B cell (primary cell): ENCODE measurements around the gene ANKRD2. TPM values are rescaled to one million over a fixed set of nuclear protein-coding genes. Genes with fewer than 3 reads are reported as not detected.

ENCODE experiments used
- ATAC-seq: fragments of 200-7000 bp; cut with Tn5 transposase; one replicate; pipeline ENCODE4 v1.10.0; 2021; ENCODE audit warnings: low read depth, mild to moderate bottlenecking, moderate number of reproducible peaks, moderate library complexity
- CTCF ChIA-PET: fragments of 350-600 bp; sonication (Branson Sonifier 250); formaldehyde crosslinking; loops from one replicate; lab custom pipeline; 2021; ENCODE audit warnings: antibody characterized with exemption, inconsistent platforms; lab: Charles Lee
- POLR2A ChIA-PET: fragments of 350-600 bp; sonication (Branson Sonifier 250); formaldehyde crosslinking; loops from one replicate; lab custom pipeline; 2021; ENCODE audit warnings: antibody characterized with exemption; lab: Charles Lee
- DNase-seq: peaks from one replicate; pipeline ENCODE4 v3.0.0; 2013
- H2AFZ ChIP-seq: 2 replicates; pipeline ENCODE4 v1.6.1; 2012; ENCODE audit warnings: mild to moderate bottlenecking, low read depth, low read length; ENCODE audit not compliant: insufficient read depth, poor library complexity, severe bottlenecking
- H3K27ac ChIP-seq, 2 donors: 1 replicate in 1 of 2; 2 replicates in 1 of 2; pipeline ENCODE4 v1.5.1; 2012 to 2013; ENCODE audit warnings: low read length in 2 of 2, mild to moderate bottlenecking in 2 of 2, moderate library complexity in 1 of 2
- H3K27me3 ChIP-seq, 4 experiments: fragments of 200-600 bp in 1 of 4; sonication (generic) in 1 of 4; replicated peaks in 1 of 4; 1 replicate in 2 of 4; 2 replicates in 2 of 4; pipeline versions ENCODE4 v1.6.1 to v1.7.0; 2013 to 2016; ENCODE audit warnings: low read length in 3 of 4, mild to moderate bottlenecking in 2 of 4, mixed read lengths in 1 of 4, moderate library complexity in 1 of 4; ENCODE audit not compliant: insufficient read depth in 4 of 4, control insufficient read depth in 3 of 4; ENCODE audit errors: control extremely low read depth in 1 of 4
- H3K36me3 ChIP-seq, 2 experiments: replicated peaks in 1 of 2; 1 replicate in 1 of 2; 2 replicates in 1 of 2; pipeline versions ENCODE4 v1.6.1 to v1.7.1; 2013; ENCODE audit warnings: low read length in 1 of 2; ENCODE audit not compliant: insufficient read depth in 2 of 2, control insufficient read depth in 1 of 2; ENCODE audit errors: control extremely low read depth in 1 of 2, extremely low read depth in 1 of 2
- H3K4me1 ChIP-seq, 2 donors: fragments of 200-600 bp in 1 of 2; sonication (generic) in 1 of 2; 1 replicate in 1 of 2; 2 replicates in 1 of 2; pipeline versions ENCODE4 v1.5.1 to v1.6.1; 2013 to 2017; ENCODE audit warnings: low read length in 2 of 2; ENCODE audit not compliant: control insufficient read depth in 2 of 2, insufficient read depth in 2 of 2
- H3K4me2 ChIP-seq: replicated peaks from 2 replicates; pipeline ENCODE3; 2012; ENCODE audit warnings: mild to moderate bottlenecking, low read depth, low read length; ENCODE audit not compliant: poor library complexity, severe bottlenecking
- H3K4me3 ChIP-seq, 5 experiments: fragments of 200-600 bp in 1 of 5; sonication (generic) in 1 of 5; 1 replicate in 3 of 5; 2 replicates in 2 of 5; pipeline versions ENCODE4 v1.5.1 to v1.7.0; 2011 to 2016; ENCODE audit warnings: low read length in 4 of 5, mild to moderate bottlenecking in 4 of 5, low read depth in 2 of 5, control low read depth in 1 of 5, moderate library complexity in 1 of 5; ENCODE audit not compliant: insufficient read depth in 1 of 5; ENCODE audit errors: control extremely low read depth in 1 of 5, extremely low read depth in 1 of 5
- H3K79me2 ChIP-seq: fragments of 200-600 bp; sonication (generic); one replicate; pipeline ENCODE4 v1.6.0; 2016; ENCODE audit warnings: low read length; ENCODE audit not compliant: control insufficient read depth, insufficient read depth
- H3K9ac ChIP-seq: fragments of 200-600 bp; sonication (generic); 2 replicates; pipeline ENCODE4 v1.6.1; 2017; ENCODE audit warnings: mild to moderate bottlenecking, low read length, moderate library complexity
- H3K9me3 ChIP-seq, 3 donors: one replicate each; pipeline versions ENCODE4 v1.6.1 to v1.7.1; 2013; ENCODE audit warnings: low read length in 2 of 3; ENCODE audit not compliant: control insufficient read depth in 2 of 3, insufficient read depth in 1 of 3; ENCODE audit errors: control extremely low read depth in 1 of 3
- H4K20me1 ChIP-seq: 2 replicates; pipeline ENCODE4 v1.6.0; 2012; ENCODE audit warnings: mild to moderate bottlenecking, low read length; ENCODE audit not compliant: insufficient read depth, control insufficient read depth, poor library complexity, severe bottlenecking
- H3K27ac Mint-ChIP-seq: one replicate; pipeline ENCODE4 v1.8.0; 2021; ENCODE audit warnings: mixed read lengths
- H3K27me3 Mint-ChIP-seq: one replicate; pipeline ENCODE4 v1.8.0; 2021; ENCODE audit warnings: mixed read lengths
- H3K4me1 Mint-ChIP-seq: one replicate; pipeline ENCODE4 v1.8.0; 2021; ENCODE audit warnings: mixed read lengths
- H3K4me3 Mint-ChIP-seq: one replicate; pipeline ENCODE4 v1.8.0; 2021; ENCODE audit warnings: mixed read lengths
- H3K9me3 Mint-ChIP-seq: one replicate; pipeline ENCODE4 v1.8.0; 2022; ENCODE audit warnings: mixed read lengths; ENCODE audit not compliant: insufficient read depth
- EZH2 ChIP-seq: IDR thresholded peaks from 2 replicates; pipeline ENCODE4 v1.6.1; 2012; ENCODE audit warnings: borderline replicate concordance, low read depth, mild to moderate bottlenecking, moderate library complexity, low read length; ENCODE audit not compliant: insufficient read depth, poor library complexity, severe bottlenecking
- WGBS: methylation state at CpG from one replicate; pipeline ENCODE4 v1.1.5; 2013; ENCODE audit warnings: missing lambda C conversion rate; ENCODE audit not compliant: insufficient coverage; 5-methylcytosine and 5-hydroxymethylcytosine counted together
- intact Hi-C: fragments of 100-400 bp; cut with micrococcal nuclease; formaldehyde crosslinking; loops from one replicate; pipeline ENCODE4 v1.10.0; 2022
- polyA plus RNA-seq: library from polyadenylated mRNA; depleted of rRNA; stranded (reverse); fragments of >200 nt; gene quantifications from 2 replicates; pipeline ENCODE4 v1.2.3, GENCODE V29; 2012
- total RNA-seq, 2 donors: library from RNA; stranded (reverse); fragments of 120-200 nt in 1 of 2; gene quantifications; 1 replicate in 1 of 2; 2 replicates in 1 of 2; pipeline versions ENCODE4 v1.2.3 to v1.2.4, GENCODE V29; 2013 to 2022
- TF ChIP-seq, protein P1 (sequence below): fragments of 200-600 bp; IDR thresholded peaks from one replicate; pipeline ENCODE4 v1.8.0; 2022; ENCODE audit warnings: antibody characterized with exemption, mild to moderate bottlenecking

Gene ANKRD2
- total and polyA plus RNA-seq, 2 donors (not counting 1 experiment from before 2014, with no cell fraction given) = not detected

- H3K27me3 ChIP-seq = no peaks in the 10 kb centered on the region
- no peak overlapping the region for H3K9ac ChIP-seq
- ChIA-PET CTCF (no interaction called here), POLR2A (no interaction called here)
- H2AFZ ChIP-seq = no peak overlapping the region
- no peaks in the 10 kb centered on the region for H3K36me3 ChIP-seq
- no peaks in the 10 kb centered on the region for H3K9me3 Mint-ChIP-seq
- intact Hi-C loops = no loop called here
- ATAC-seq (no peak), DNase-seq (no peak)
- H4K20me1 ChIP-seq = no peaks in the 10 kb centered on the region
- no peaks in the 10 kb centered on the region for H3K9me3 ChIP-seq
- 91% methylated on average over 3 of the region's 6 CpGs for WGBS
- no peaks in the 10 kb centered on the region for H3K79me2 ChIP-seq
- H3K27ac Mint-ChIP-seq = no peak overlapping the region
- no peak overlapping the region for H3K4me3 ChIP-seq
- no peak overlapping the region for H3K27ac ChIP-seq
- H3K27me3 Mint-ChIP-seq = no peaks in the 10 kb centered on the region
- no peaks in the 10 kb centered on the region for H3K4me1 ChIP-seq
- TF ChIP-seq, protein P1, sequence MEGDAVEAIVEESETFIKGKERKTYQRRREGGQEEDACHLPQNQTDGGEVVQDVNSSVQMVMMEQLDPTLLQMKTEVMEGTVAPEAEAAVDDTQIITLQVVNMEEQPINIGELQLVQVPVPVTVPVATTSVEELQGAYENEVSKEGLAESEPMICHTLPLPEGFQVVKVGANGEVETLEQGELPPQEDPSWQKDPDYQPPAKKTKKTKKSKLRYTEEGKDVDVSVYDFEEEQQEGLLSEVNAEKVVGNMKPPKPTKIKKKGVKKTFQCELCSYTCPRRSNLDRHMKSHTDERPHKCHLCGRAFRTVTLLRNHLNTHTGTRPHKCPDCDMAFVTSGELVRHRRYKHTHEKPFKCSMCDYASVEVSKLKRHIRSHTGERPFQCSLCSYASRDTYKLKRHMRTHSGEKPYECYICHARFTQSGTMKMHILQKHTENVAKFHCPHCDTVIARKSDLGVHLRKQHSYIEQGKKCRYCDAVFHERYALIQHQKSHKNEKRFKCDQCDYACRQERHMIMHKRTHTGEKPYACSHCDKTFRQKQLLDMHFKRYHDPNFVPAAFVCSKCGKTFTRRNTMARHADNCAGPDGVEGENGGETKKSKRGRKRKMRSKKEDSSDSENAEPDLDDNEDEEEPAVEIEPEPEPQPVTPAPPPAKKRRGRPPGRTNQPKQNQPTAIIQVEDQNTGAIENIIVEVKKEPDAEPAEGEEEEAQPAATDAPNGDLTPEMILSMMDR = no peak
- TF ChIP-seq EZH2 = no peak
- no peak overlapping the region for H3K4me2 ChIP-seq
- no peak overlapping the region for H3K4me3 Mint-ChIP-seq
- no peaks in the 10 kb centered on the region for H3K4me1 Mint-ChIP-seq
Measured at GRCh38 chr10:97599272-97599619, 26.7 kb downstream of the ANKRD2 start.

- Histone ChIP-seq H3K4me3 (no peak overlapping the region), H3K79me2 (no peaks in the 10 kb centered on the region), H3K9ac (no peak overlapping the region), H3K36me3 (no peaks in the 10 kb centered on the region), H2AFZ (no peak overlapping the region), H3K9me3 (no peaks in the 10 kb centered on the region), H3K4me2 (no peak overlapping the region), H3K4me1 (no peaks in the 10 kb centered on the region), H3K27ac (no peak overlapping the region), H4K20me1 (no peaks in the 10 kb centered on the region), H3K27me3 (no peaks in the 10 kb centered on the region)
- no peak overlapping the region for H3K4me3 Mint-ChIP-seq
- TF ChIP-seq, protein P1 = no peak
- TF ChIP-seq EZH2 = no peak
- DNase-seq (no peak), ATAC-seq (no peak)
- WGBS = no CpG with 5 or more reads among the region's 1 CpG
- H3K4me1 Mint-ChIP-seq = no peaks in the 10 kb centered on the region
- no peak overlapping the region for H3K27ac Mint-ChIP-seq
- CTCF ChIA-PET = no interaction called here
- intact Hi-C loops = no loop called here
- H3K9me3 Mint-ChIP-seq = no peaks in the 10 kb centered on the region
- POLR2A ChIA-PET = interaction anchor here (0.6 kb wide), 1 partner anchor 1008 kb away, joined by 6 read pairs; no protein-coding TSS in a partner anchor
- H3K27me3 Mint-ChIP-seq = peaks cover under 1% of the 10 kb centered on the region
Measured at GRCh38 chr10:97600616-97601015, 28.0 kb downstream of the ANKRD2 start.
